ENCODE measurements around the gene TRIM29.
"Not testable (repeated sequence)": the region's sequence is repeated elsewhere in the genome, so short reads cannot be mapped to it uniquely, and the experiment has no call there.

TRIM29 gene

GRCh38 chr11:120137611-120138521 lies at the start of gene TRIM29:
TSS of gene TRIM29 (minus strand) at chr11:120138113. CDS start at chr11:120138031, 82 bp downstream.
- DNase-seq, result no peak

GRCh38 chr11:120186774-120187591 lies 49.1 kb upstream of the TRIM29 start:
- no peak for DNase-seq

- no peak for DNase-seq
Observed at GRCh38 chr11:120186456-120186773, 48.5 kb upstream of the TRIM29 start.

GRCh38 chr11:120185706-120186455 lies 48.0 kb upstream of the TRIM29 start:
- DNase-seq, result no peak

DNA sequence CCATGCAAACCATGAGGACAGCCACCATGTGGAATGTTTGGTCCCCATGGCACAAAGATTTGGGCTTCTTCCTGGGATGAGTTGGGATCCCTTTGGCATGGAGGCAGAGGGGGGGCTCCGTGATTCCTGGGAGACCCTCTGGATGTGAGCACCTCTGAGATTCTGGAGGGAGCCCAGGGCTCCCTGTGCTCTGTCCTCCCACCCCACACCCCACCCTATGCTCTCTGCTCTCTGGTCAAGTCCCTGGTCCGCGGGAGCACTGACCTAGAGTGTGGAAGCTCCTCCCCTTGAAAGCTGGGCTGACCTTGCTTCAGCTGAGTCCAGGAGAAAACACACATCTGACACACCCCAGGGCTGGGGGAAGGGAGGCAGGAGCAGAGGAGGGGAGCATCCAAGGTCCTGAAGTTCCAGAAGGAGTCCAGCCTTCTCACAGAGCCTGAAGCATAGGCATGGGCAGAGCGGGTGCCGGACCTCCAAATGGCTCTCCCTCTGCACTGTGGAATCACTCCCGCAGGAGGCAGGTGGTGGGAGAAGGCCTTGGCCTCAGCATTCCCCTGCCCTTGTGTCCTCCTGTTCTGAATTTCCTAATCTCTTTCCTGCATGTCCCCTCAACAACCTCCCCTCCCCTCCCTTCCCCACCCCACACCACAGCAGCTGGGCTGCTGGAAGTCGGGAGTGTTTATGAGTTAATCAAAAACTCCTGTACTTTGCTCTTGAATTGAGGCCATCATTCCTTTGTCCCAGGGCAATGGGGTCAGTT lies 47.2 kb upstream of the TRIM29 start:
- DNase-seq, result no peak

DNA sequence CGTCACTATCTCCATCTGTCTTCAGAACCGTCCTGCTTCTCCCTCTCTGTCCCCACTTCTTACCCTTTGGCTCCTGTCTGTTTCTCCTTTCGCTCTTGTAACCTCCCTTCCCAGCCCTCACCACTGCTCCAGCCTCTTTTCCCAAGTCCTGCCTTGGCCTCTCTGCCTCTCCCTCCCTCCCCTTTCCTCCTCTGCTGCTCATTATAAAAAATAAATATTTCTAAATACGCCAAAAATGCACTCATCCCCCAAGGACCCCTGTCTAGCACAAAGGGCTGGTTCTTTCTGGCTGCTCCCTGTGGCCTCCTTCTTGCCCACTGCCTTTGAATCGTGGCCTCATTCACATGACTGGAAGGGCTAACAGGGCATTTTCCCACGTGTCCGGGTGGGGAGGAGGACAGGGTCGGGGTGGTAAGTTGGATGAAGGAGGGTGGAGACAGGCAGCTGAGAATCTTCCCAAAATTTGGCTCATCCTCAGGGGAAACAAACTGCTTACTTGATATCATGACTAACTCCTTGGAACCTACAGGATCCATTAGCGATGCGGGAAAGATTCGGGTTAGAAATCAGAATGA lies 46.5 kb upstream of the TRIM29 start:
- DNase-seq, result no peak

DNA sequence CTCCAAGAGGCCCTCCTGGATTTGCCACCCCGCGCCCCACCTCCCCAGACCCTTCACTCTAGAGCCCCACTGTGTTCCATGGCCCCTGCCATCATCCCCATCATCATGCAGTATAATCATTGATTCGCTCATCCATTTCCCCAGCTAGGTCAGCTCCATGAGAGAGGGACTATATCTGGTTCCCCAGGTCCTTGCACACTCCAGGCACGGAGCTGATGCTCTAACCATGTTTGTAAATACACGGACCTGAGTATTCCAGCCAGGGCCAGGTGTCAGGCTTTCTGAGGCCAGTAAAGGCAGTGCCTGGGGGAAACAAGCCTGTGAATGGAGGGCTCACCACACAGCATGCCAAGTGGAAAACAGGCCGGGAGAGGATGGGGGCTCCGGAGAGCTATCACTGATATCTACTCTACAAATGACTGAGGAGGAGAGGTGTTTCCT lies 45.8 kb upstream of the TRIM29 start:
- no peak for DNase-seq

DNA sequence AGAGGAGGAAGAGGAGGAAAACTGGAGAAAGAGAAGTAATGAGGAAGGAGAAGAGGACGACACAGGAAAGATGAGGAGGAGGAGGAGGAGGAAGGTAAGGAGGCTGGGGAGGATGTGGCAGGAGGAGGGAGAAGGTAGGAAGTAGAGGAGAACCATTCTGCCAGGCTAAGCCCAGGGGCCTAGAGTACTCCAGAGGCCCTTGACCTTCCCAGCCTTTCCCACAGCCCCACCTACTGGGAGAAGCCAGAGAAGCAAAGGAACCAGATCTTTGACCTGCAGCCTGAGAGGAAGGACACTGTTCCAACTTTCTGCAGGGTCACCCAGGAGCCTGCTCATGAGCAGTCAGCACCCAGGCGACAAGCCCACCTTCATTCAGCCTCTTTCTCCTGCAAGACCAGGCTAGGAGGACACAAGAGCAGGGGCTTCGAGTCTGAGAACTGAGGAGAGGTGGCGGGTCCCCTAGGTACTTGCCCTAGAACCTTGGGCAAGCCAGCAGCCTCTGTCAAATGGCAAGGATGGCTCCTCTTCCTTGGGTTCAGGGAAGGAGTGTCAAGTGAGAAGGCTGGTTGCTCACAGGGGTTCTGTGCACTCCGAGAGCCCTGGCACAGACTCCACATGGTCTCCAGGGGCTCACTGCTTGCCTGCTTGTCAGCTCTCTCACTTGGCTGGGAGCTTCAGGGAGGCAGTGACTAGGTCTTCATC lies 45.0 kb upstream of the TRIM29 start:
- no peak for DNase-seq

DNA sequence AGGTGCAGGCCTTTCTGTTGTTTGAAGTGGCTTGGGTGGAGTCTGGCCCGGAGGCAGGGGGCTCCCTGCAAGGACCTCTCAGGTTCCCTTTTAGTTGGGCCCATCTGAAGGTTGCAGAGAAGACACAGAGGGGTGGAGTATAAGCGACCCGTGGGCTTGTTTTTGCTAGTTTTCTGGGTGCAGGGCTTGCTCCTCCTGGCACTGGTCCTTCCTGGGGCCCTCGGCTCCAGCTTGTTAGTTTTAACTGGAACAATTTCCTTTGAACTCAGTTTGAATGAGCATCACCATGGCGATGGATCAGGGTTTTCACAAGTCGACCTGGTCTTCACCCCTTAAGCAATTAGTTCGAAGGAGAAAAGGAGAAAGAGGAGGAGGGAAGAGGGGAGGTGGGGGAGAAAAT lies 44.5 kb upstream of the TRIM29 start:
- DNase-seq, result no peak

DNA sequence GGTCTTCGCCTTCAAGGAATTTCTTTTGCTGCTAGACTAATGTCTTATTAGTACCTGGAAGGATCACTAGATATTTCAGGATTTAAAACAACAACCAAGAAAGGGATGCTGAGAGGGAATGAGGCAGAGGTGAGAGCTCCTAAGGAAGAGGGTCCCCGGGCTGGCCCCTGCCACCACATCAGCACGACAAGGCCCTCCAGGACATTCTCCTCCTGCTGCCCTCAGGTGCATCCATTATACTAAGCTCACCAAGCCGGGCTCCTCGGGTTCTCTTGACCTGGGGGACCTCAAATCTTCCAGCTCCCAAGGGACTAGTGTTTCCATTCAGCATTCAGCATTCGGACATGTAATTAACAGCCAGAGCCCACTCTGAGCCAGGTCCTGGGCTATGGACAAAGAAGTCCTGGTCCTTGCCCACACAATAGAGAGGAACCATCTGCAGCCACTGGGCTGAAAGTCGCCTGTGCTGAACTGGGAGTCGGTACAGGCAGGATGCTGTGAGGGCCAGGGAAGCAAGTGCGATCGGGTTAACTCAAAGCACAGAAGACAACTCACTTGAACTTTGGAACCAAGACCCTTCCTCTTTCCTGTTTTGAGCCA lies 43.6 kb upstream of the TRIM29 start:
- no peak for DNase-seq

GRCh38 chr11:120180551-120181232 lies 42.8 kb upstream of the TRIM29 start:
- DNase-seq, result no peak

- not testable (repeated sequence) for DNase-seq
Observed at GRCh38 chr11:120180063-120180462, 42.1 kb upstream of the TRIM29 start.

DNA sequence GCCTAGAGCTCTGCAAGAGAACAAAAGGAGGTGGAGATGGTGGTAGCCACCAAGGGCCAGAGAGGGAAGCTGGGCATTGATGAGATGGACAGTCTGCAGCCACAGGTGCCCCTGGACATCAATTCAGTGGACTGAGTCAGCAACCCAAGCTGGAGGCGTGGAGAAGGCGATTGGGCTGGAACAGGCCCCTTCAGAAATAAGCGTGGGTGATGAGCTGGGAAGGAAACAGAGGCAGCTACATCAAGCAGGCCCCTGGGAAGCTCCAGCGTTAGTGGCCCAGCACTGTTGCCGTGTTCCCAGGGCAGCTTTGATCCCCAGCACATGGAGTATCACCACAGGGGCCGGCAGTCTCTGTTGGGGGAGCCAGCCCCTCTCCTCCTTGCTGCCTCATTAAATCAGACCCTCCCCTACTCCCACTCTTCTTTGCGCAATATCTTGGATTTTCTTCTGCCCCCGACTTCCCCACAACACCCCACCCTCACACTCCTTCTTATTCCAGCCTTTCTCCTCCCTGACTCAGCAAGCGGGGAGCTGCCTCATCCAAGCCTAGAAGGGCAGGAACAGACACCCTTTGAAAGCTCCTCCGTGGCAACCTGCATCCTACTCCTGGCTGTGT lies 41.3 kb upstream of the TRIM29 start:
- no peak for DNase-seq

- DNase-seq, result no peak
Observed at GRCh38 chr11:120178561-120179056, 40.7 kb upstream of the TRIM29 start.

DNA sequence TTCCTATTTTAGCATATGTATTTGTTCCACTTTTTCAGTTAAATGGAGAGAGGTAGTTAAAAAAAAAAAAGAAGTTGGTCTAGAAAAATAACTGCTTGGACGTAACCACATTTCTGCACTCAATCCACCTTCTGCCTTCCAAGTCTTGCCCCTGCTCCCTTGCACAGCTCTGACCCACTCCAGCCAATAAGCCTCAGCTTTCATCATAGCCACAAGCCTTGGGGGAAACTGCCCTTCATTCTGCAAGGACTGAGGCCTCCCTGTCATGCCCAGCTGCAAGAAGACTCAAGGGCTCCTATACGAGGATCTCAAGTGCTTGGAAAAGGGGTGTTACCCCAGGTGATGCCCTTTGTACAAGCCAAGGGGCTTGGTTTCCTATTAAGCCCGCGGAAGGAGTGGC lies 37.0 kb upstream of the TRIM29 start:
- no peak for DNase-seq

GRCh38 chr11:120173807-120174206 lies 35.9 kb upstream of the TRIM29 start:
- DNase-seq, result no peak

- no peak for DNase-seq
Observed at GRCh38 chr11:120173019-120173705, 35.2 kb upstream of the TRIM29 start.

DNA sequence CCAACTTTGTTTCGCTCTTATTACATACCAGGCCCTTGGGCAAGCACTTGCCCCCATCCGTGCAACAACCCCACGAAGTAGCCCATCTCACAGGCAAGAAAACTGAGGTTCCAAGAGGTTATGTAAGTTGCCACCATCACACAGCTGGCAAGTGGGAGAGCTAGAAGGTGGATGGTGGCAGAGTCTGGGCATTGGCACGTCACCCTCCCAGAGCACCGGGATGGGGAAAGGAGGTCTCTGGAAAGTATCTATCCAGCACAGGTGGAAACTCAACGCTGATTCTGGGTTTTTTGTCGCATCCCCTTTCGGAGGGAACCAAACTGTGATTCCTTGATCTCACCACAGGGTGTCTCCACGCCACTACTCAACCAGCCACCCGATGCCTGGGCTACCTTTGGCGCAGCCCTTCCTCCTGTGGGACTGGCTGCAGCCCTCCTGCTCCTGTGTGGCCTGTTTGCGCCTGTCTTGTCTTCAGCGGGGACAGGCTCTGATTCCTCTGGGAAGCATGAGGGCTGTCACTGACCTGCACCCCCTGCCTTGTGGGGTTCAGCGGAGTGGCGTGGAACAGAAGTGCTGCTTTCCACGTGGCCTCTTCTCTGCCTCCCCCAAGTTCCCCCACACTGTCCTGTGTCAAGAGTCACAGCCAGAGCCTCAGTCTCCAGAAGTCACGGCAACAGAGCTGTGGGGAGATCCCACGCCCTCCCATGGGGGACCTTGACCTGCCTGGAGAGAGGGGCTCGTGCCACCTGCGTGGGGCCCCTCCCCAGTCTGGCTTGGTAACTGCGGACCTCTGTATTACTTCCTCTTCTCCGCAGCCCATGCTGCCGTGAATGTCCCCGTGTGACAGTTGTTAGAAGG lies 34.4 kb upstream of the TRIM29 start:
- no peak for DNase-seq

Measured in NCI-H524 treated with DMSO at 0.1 percent for 48 hours (cell line).